Measurements from ENCODE around the gene MVB12B. TPM values are rescaled to one million over a fixed set of nuclear protein-coding genes. Genes with fewer than 3 reads are reported as not detected.
A peak's percentile ranks its signal among the peaks of the same experiment; 100 is the strongest.
"Not testable (repeated sequence)": the region's sequence is repeated elsewhere in the genome, so short reads cannot be mapped to it uniquely, and the experiment has no call there.

MVB12B gene
- total RNA-seq, 2 donors from 2014 or later, result 1.1 to 13.3 TPM

DNA sequence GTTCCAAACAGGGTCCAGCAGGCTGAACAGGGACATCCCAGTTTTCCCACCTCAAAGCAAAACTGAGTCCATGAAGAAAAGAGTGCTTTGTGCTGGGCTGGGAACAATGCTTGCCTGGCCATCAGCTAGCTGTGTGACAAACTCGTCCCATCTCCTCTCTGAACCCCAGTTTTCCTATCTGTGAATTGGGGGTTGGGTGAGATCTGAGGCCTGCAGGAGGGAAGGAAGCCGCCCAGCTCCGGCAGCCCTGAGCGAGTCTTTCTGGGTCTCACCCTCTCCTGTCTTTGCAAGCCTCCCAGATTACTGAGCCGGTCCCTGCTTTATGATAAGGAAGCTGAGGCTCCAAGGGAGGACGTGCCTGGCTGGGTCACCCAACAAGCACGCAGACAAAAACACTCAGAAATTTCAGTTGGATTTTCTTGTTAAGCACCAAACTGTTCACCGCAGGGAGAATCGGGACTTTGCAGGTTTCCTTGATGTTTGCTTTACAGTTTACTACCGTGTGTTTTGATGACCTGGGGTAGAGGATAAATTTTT lies 204.5 kb downstream of the MVB12B start:
- H3K9me3 Mint-ChIP-seq, result no peaks in the 10 kb centered on the region
- no peak overlapping the region for H3K4me3 Mint-ChIP-seq
- DNase-seq (ENCODE audit: low spot score) (no peak), ATAC-seq (no peak)
- H3K27ac Mint-ChIP-seq, result no peak overlapping the region
- peaks cover 0 to 6% of the 10 kb centered on the region in 2 donors for H3K27me3 Mint-ChIP-seq
- H3K36me3 Mint-ChIP-seq, result no peaks in the 10 kb centered on the region
- no peaks in the 10 kb centered on the region for H3K4me1 Mint-ChIP-seq (ENCODE audit: low read depth in 2 of 2)

- no peak for DNase-seq (ENCODE audit: low spot score)
- no peaks in the 10 kb centered on the region for H3K9me3 Mint-ChIP-seq
- no peaks in the 10 kb centered on the region for H3K4me1 Mint-ChIP-seq (ENCODE audit: low read depth in 2 of 2)
- no peaks in the 10 kb centered on the region for H3K36me3 Mint-ChIP-seq
- H3K4me3 Mint-ChIP-seq, result no peak overlapping the region
- ATAC-seq, result no peak
- peaks cover 0 to 6% of the 10 kb centered on the region in 2 donors for H3K27me3 Mint-ChIP-seq
- no peak overlapping the region for H3K27ac Mint-ChIP-seq
Measured at GRCh38 chr9:126531591-126531990, 205.0 kb downstream of the MVB12B start.

DNA sequence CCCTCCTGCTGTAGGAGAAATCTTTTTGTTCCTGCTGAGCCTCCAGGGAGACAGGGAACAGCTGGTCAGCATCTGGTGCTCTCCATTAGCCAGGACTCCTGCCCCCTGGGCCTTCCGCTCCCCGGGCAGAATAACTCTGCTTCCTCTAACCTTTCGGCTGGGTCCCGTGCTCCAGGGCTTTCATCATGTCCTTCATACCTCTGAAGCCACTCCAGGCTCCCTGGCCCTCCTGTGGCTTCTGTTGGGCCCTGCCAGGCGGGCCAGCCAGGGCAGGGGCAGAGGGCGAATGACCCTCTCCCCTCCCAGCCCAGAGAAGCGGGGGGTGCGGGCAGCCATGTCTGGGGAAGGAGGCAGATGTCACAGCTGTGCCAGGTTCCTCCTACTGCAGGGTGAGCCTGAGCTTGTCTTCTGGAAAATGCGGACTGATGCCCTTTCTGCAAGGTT lies 205.4 kb downstream of the MVB12B start:
- DNase-seq (ENCODE audit: low spot score), result no peak
- Mint-ChIP-seq H3K36me3 (no peaks in the 10 kb centered on the region), H3K27ac (no peak overlapping the region), H3K27me3 (peaks cover 0 to 6% of the 10 kb centered on the region in 2 donors), H3K9me3 (no peaks in the 10 kb centered on the region), H3K4me3 (no peak overlapping the region), H3K4me1 (ENCODE audit: low read depth in 2 of 2) (no peaks in the 10 kb centered on the region)
- no peak for ATAC-seq

GRCh38 chr9:126532489-126532888 lies 205.9 kb downstream of the MVB12B start:
- peaks cover 0 to 6% of the 10 kb centered on the region in 2 donors for H3K27me3 Mint-ChIP-seq

DNA sequence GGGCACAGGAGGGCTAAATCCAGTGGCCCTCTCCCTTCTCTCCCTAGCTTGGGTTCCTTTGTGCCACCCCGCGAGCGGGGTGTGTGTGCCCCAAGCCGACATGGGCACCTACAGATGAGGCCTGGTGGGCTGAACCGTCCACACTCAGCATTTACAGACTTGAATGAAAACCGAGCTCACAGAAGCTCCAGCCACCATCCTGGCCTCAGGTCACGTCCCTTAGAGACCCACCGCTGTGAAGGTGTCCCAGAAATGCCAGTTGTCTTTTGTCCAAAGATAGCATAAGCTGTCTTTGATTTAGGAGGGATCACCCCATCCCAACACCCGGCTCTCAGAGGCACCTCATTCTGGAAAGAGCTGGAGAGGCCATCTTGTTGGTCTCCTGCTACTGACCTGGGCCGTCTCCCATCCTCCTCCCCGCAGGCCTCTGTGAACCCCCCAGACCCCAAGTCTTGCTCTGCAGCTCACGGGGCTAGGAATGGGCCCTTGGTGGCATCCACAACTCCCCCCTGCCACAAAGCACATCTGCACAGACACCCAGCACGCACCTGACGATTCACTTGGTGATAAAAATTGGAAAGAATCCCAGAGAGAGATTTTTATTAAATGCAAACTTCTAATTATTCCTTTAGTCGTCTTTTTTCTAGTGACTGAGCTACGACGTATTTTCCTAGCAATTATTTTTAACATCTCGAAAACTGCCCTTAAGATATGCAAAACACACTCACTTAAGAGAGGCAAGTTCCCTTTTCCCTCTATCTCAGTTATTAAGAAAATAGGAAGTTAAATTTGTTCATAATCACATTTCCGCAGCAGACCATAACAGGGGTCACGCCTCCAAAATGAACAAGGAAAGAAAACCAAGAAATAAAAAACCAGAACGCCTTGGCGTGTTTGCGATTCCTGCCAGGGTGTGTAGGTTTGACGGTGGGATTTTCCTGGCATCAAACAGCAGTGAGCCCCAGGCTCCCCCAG lies 206.6 kb downstream of the MVB12B start:
- no peak for ATAC-seq
- Mint-ChIP-seq H3K9me3 (no peaks in the 10 kb centered on the region), H3K4me1 (ENCODE audit: low read depth in 2 of 2) (no peaks in the 10 kb centered on the region), H3K36me3 (no peaks in the 10 kb centered on the region), H3K4me3 (no peak overlapping the region), H3K27me3 (peaks cover 0 to 6% of the 10 kb centered on the region in 2 donors), H3K27ac (peak overlapping the region; percentile 17 to 69)
- no peak for DNase-seq (ENCODE audit: low spot score)

More at GRCh38 chr9:126532489-126532888, 205.9 kb downstream of the MVB12B start:
- no peak for ATAC-seq
- Mint-ChIP-seq H3K4me3 (no peak overlapping the region), H3K36me3 (no peaks in the 10 kb centered on the region), H3K9me3 (no peaks in the 10 kb centered on the region), H3K27ac (peak overlapping the region; percentile 17 to 69), H3K4me1 (ENCODE audit: low read depth in 2 of 2) (no peaks in the 10 kb centered on the region)
- no peak for DNase-seq (ENCODE audit: low spot score)

DNA sequence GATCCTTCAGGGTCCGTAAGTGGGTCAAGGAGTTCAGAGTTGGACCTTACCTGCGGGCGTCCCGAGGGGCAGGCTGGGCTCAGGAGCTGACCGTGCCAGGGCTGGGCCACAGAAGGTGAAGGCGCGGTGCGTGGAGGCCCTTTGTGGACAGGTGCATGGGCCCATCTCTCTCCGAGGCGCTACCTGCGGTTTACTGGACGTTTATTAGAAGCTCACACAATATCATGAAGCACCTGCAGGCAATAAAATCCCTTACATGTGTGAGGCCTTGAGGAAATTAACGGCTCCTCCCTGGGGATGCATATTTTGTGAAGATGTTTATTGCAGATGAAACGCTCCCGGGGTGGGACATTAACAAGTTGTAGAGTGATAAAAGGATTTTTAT lies 207.3 kb downstream of the MVB12B start:
- peaks cover 0 to 9% of the 10 kb centered on the region in 2 donors for H3K27me3 Mint-ChIP-seq
- no peaks in the 10 kb centered on the region for H3K4me1 Mint-ChIP-seq (ENCODE audit: low read depth in 2 of 2)

DNA sequence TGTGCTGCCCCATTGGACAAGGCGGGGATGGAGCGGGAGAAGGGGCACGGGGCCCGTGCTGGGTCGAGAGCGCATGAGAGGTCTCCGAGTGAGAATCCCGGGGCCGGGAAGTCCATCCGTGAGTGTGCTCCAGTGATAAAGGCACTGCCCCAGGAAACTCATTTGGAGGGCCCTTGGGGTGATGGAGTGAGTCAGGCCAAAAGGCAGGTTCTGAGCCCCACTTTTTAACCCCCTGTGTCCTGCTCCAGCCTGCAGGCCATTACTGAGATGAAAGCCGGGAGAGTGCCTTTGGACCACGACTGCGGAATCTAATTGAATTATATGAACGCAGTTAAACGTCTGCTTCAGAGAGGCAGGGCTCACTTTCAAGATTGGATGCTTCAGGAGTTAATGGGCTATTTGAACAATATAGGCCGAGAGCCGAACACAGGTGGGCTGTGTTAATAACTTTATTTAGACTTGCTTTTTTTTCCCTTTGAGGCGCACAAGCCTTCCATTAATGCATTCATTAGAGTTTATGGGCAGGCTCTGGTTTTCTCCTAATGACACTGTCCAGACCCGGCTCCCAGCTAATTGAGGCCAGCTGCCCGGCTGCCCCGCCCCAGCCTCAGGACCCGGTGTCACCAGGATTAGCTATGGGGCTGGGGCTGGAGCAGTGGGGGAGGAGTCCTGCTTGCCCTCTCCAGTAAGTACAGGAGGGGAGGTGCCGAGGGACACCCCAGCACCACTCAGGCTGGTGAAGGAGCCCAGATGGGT lies 208.0 kb downstream of the MVB12B start:
- Mint-ChIP-seq H3K4me3 (no peak overlapping the region), H3K27me3 (peaks cover 0 to 9% of the 10 kb centered on the region in 2 donors), H3K36me3 (no peaks in the 10 kb centered on the region), H3K9me3 (no peaks in the 10 kb centered on the region), H3K27ac (peak overlapping the region in 1 of 2 donors; percentile 17), H3K4me1 (ENCODE audit: low read depth in 2 of 2) (no peaks in the 10 kb centered on the region)
- DNase-seq (ENCODE audit: low spot score), result no peak
- no peak for ATAC-seq

More for the DNA sequence above, 207.3 kb downstream of the MVB12B start:
- ATAC-seq, result peak in 1 of 2 donors; percentile 19
- peak overlapping the region in 1 of 2 donors; percentile 17 for H3K27ac Mint-ChIP-seq
- H3K9me3 Mint-ChIP-seq, result no peaks in the 10 kb centered on the region
- no peak overlapping the region for H3K4me3 Mint-ChIP-seq
- H3K36me3 Mint-ChIP-seq, result no peaks in the 10 kb centered on the region
- no peak for DNase-seq (ENCODE audit: low spot score)

DNA sequence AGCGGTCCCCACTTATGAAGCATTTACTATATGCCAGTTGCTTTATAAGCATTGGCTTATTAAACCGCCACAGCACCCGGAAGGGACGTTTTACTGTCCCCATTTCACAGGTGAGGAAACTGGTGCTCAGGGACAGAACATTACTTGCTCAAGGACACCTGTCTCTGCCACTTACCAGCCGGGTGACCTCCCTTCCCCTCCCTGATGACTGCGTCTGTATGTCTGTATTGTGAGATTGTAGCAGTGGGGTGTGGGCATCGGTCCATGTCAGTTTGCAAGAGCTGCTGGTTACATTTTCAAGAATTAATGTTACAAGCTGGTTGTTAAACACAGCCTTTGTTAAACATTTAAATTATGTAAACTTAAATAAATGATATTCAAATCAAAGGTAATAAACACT lies 209.5 kb downstream of the MVB12B start:
- Mint-ChIP-seq H3K27ac (no peak overlapping the region), H3K27me3 (peaks cover 0 to 9% of the 10 kb centered on the region in 2 donors), H3K36me3 (no peaks in the 10 kb centered on the region), H3K4me3 (no peak overlapping the region), H3K9me3 (no peaks in the 10 kb centered on the region), H3K4me1 (ENCODE audit: low read depth in 2 of 2) (no peaks in the 10 kb centered on the region)
- no peak for DNase-seq (ENCODE audit: low spot score)
- no peak for ATAC-seq

DNA sequence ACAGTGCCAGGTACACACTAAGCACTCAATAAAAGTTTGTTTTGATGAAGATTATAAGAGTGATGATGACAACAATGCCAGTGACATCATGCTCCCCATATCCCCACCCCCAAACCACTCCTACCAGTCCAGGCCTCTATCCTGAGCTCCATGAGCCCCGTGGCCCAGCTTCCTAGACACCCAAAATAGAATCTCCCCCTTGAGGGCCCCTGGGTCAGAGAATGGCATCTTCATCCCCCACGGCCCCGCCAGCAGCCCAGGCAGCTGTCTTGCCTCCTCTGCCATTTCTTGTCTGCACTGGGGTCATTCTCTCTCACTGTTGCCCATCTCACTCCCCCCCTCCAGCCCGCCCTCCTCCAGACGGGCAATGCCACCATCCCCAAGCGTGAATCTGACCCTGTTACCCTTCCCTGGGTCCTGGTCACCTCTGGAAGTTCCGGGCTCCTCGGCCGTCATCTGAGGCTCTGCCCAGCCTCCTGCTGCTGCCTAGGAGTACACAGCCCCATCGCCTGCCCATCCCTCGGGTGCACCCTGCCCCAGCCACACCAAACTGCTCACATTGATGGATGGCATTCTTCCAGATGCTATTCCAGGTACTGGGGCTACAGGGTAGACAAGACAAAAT lies 210.3 kb downstream of the MVB12B start:
- no peak for DNase-seq (ENCODE audit: low spot score)
- ATAC-seq, result no peak
- H3K27ac Mint-ChIP-seq, result no peak overlapping the region
- H3K27me3 Mint-ChIP-seq, result peaks cover 0 to 9% of the 10 kb centered on the region in 2 donors
- H3K9me3 Mint-ChIP-seq, result no peaks in the 10 kb centered on the region
- H3K36me3 Mint-ChIP-seq, result no peaks in the 10 kb centered on the region
- H3K4me3 Mint-ChIP-seq, result no peak overlapping the region
- H3K4me1 Mint-ChIP-seq (ENCODE audit: low read depth in 2 of 2), result no peaks in the 10 kb centered on the region

GRCh38 chr9:126538550-126538949 lies 211.9 kb downstream of the MVB12B start:
- H3K27ac Mint-ChIP-seq, result peak overlapping the region in 1 of 2 donors; percentile 59
- ATAC-seq, result no peak
- H3K36me3 Mint-ChIP-seq, result no peaks in the 10 kb centered on the region
- H3K27me3 Mint-ChIP-seq, result peaks cover 0 to 9% of the 10 kb centered on the region in 2 donors
- no peak for DNase-seq (ENCODE audit: low spot score)
- H3K9me3 Mint-ChIP-seq, result no peaks in the 10 kb centered on the region
- H3K4me1 Mint-ChIP-seq (ENCODE audit: low read depth in 2 of 2), result no peaks in the 10 kb centered on the region
- no peak overlapping the region for H3K4me3 Mint-ChIP-seq

DNA sequence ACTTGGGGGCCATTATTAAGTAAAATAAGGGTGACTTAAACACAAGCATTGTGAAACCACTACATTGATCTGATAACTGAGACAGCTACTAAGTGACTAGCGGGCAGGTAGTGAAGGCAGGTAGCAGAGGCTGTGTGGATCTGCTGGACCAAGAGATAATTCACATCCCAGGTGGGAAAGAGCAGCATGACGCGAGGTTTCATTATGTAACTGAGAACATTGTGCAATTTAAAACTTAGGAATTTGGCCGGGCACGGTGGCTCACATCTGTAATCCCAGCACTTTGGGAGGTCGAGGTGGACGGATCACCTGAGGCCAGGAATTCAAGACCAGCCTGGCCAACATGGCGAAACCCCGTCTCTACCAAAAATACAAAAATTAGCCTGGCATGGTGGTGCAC lies 213.8 kb downstream of the MVB12B start:
- not testable (repeated sequence) for ATAC-seq; H3K4me1 Mint-ChIP-seq (ENCODE audit: low read depth in 2 of 2); H3K36me3 Mint-ChIP-seq; H3K27ac Mint-ChIP-seq; H3K9me3 Mint-ChIP-seq; H3K27me3 Mint-ChIP-seq; H3K4me3 Mint-ChIP-seq; DNase-seq (ENCODE audit: low spot score)

DNA sequence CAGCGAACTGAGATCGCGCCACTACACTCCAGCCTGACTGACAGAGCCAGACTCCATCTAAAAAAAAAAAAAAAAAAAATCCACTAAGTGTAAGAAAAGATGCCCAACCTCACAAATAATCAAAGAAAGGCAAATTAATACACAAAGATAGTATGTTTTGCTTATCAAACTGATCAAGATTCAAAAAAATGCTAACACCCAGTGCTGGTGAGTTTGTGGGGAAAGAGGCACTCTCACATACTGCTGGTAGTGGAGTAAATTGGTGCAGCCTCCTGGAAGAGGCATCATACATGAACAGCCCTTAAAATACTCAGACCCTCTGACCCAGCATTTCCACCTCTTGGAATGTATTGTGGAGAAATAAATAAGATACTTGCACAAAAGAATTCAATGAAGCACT lies 216.9 kb downstream of the MVB12B start:
- no peaks in the 10 kb centered on the region for H3K4me1 Mint-ChIP-seq (ENCODE audit: low read depth in 2 of 2)

GRCh38 chr9:126545106-126545505 lies 218.5 kb downstream of the MVB12B start:
- DNase-seq (ENCODE audit: low spot score), result no peak
- H3K9me3 Mint-ChIP-seq, result no peaks in the 10 kb centered on the region
- no peak for ATAC-seq

More for the DNA sequence above, 216.9 kb downstream of the MVB12B start:
- no peaks in the 10 kb centered on the region for H3K9me3 Mint-ChIP-seq
- ATAC-seq (no peak), DNase-seq (ENCODE audit: low spot score) (no peak)
- no peaks in the 10 kb centered on the region for H3K36me3 Mint-ChIP-seq
- H3K27me3 Mint-ChIP-seq, result peaks cover 0 to 2% of the 10 kb centered on the region in 2 donors
- no peak overlapping the region for H3K27ac Mint-ChIP-seq
- H3K4me3 Mint-ChIP-seq, result no peak overlapping the region

More at GRCh38 chr9:126545106-126545505, 218.5 kb downstream of the MVB12B start:
- H3K4me1 Mint-ChIP-seq (ENCODE audit: low read depth in 2 of 2), result no peaks in the 10 kb centered on the region
- H3K27ac Mint-ChIP-seq, result no peak overlapping the region
- no peak overlapping the region for H3K4me3 Mint-ChIP-seq
- no peaks in the 10 kb centered on the region for H3K36me3 Mint-ChIP-seq
- no peaks in the 10 kb centered on the region for H3K27me3 Mint-ChIP-seq

Measured in natural killer cell treated with Interleukin-12 subunit alpha and Interleukin-12 subunit beta and Interleukin-15 and Interleukin-18, amount 100 ng/mL, for 72 hours (primary cell).